ENCODE data around the gene SPECC1. TPM values are rescaled to one million over a fixed set of nuclear protein-coding genes. Genes with fewer than 3 reads are reported as not detected.

Gene SPECC1
- total and polyA plus RNA-seq, 7 donors, result 10.9 to 98.3 (median 43.5) TPM

- DNase-seq, result no peak
- intact Hi-C loops (cut with DNase I), result no loop called here
- no peak overlapping the region for H3K4me3 ChIP-seq
- no peak for TF ChIP-seq EP300 (IDR thresholded peaks at IDR 0.05)
- no peak for TF ChIP-seq POLR2AphosphoS5 (IDR thresholded peaks at IDR 0.05)
- TF ChIP-seq POLR2A (IDR thresholded peaks at IDR 0.05), result no peak
- TF ChIP-seq, protein P1, sequence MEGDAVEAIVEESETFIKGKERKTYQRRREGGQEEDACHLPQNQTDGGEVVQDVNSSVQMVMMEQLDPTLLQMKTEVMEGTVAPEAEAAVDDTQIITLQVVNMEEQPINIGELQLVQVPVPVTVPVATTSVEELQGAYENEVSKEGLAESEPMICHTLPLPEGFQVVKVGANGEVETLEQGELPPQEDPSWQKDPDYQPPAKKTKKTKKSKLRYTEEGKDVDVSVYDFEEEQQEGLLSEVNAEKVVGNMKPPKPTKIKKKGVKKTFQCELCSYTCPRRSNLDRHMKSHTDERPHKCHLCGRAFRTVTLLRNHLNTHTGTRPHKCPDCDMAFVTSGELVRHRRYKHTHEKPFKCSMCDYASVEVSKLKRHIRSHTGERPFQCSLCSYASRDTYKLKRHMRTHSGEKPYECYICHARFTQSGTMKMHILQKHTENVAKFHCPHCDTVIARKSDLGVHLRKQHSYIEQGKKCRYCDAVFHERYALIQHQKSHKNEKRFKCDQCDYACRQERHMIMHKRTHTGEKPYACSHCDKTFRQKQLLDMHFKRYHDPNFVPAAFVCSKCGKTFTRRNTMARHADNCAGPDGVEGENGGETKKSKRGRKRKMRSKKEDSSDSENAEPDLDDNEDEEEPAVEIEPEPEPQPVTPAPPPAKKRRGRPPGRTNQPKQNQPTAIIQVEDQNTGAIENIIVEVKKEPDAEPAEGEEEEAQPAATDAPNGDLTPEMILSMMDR (IDR thresholded peaks at IDR 0.05), result no peak
- H3K9me3 ChIP-seq, result no peaks in the 10 kb centered on the region
- no peaks in the 10 kb centered on the region for H3K36me3 ChIP-seq
- no peaks in the 10 kb centered on the region for H3K27me3 ChIP-seq
- H3K27ac ChIP-seq, result no peak overlapping the region
- H3K4me1 ChIP-seq, result peaks cover 0 to 7% (median 0%) of the 10 kb centered on the region in 4 donors
- WGBS, 2 donors, result 69 to 81% methylated on average over 2 of the region's 2 CpGs
Observed at GRCh38 chr17:20184181-20184580, 175.0 kb downstream of the SPECC1 start.

DNA sequence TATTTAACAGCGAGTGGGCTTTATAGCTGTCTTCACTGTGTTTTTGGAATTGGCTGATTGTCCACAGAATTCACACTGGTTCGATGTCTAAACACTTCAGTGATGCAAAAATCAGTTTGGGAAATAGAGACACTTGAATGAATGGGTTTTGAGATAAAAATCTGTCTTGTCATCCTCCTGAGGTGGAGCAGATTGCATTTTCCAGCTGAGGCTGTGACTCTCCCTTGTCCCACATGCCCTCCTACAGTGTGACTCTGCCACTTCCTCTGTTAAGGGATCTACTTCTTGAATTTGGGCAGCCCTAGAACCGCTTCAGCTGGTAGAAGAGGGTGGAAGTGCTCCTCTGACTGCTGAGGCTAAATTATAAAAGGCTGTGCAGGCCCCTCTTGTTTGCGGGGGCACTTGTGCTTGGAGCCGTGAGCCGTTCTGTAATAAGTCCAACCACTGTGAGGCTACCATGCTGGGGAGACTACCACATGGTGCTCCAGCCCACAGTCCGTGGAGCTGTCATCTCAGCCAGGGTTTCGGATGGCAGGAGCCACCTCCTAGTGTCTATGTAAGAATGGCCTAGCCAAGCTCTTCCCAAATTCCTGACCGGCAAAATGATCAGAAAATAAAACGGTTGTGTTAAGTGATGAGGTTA, 175.9 kb downstream of the SPECC1 start:
- H3K27me3 ChIP-seq, result no peaks in the 10 kb centered on the region
- H3K27ac ChIP-seq, result no peak overlapping the region
- intact Hi-C loops (cut with DNase I), result no loop called here
- H3K36me3 ChIP-seq, result no peaks in the 10 kb centered on the region
- TF ChIP-seq POLR2AphosphoS5 (IDR thresholded peaks at IDR 0.05) (no peak), EP300 (IDR thresholded peaks at IDR 0.05) (no peak), POLR2A (IDR thresholded peaks at IDR 0.05) (no peak)
- TF ChIP-seq, protein P1 (IDR thresholded peaks at IDR 0.05), result no peak
- no peak overlapping the region for H3K4me3 ChIP-seq
- no peak for DNase-seq
- H3K9me3 ChIP-seq, result no peaks in the 10 kb centered on the region
- 87 to 96% methylated on average over 10 of the region's 10 CpGs for WGBS, 2 donors
- peaks cover 0 to 7% (median 0%) of the 10 kb centered on the region in 4 donors for H3K4me1 ChIP-seq

DNA sequence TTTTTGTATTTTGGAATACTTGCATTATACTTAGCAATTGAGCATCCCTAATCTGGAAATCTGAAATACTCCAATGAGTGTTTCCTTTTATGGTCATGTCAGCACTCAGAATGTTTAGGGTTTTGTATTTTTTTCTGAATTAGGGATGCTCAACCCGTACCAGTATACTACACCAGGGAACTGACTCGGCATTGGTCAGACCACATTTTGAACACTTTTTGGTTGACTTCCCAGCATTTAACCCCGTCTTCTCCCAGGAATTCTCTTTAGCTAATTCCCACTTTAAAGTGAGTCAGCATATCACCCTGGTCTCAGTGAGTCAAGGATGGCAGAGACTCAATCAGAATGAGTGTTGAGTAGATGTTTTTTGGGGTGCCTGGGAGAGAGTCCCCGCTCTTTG, 177.9 kb downstream of the SPECC1 start:
- H3K27ac ChIP-seq, result no peak overlapping the region

GRCh38 chr17:20189302-20189701, 180.1 kb downstream of the SPECC1 start:
- intact Hi-C loops (cut with DNase I), result no loop called here
- no peak for DNase-seq

More for the DNA sequence above, 177.9 kb downstream of the SPECC1 start:
- Histone ChIP-seq H3K4me1 (peaks cover 0 to 7% (median 0%) of the 10 kb centered on the region in 4 donors), H3K27me3 (no peaks in the 10 kb centered on the region), H3K4me3 (no peak overlapping the region), H3K9me3 (no peaks in the 10 kb centered on the region), H3K36me3 (no peaks in the 10 kb centered on the region)
- DNase-seq, result no peak
- TF ChIP-seq POLR2A (IDR thresholded peaks at IDR 0.05) (no peak), EP300 (IDR thresholded peaks at IDR 0.05) (no peak), POLR2AphosphoS5 (IDR thresholded peaks at IDR 0.05) (no peak)
- TF ChIP-seq, protein P1 (IDR thresholded peaks at IDR 0.05), result no peak
- 85 to 91% methylated on average over 4 of the region's 4 CpGs for WGBS, 2 donors
- intact Hi-C loops (cut with DNase I), result no loop called here

More at GRCh38 chr17:20189302-20189701, 180.1 kb downstream of the SPECC1 start:
- H3K27me3 ChIP-seq, result no peaks in the 10 kb centered on the region
- H3K27ac ChIP-seq, result peak overlapping the region in 2 of 4 donors; percentile 15 to 26
- TF ChIP-seq EP300 (IDR thresholded peaks at IDR 0.05) (no peak), POLR2A (IDR thresholded peaks at IDR 0.05) (no peak), POLR2AphosphoS5 (IDR thresholded peaks at IDR 0.05) (no peak)
- TF ChIP-seq, protein P1 (IDR thresholded peaks at IDR 0.05), result no peak
- peaks cover 0 to 13% (median 1%) of the 10 kb centered on the region in 4 donors for H3K4me1 ChIP-seq
- no peak overlapping the region for H3K4me3 ChIP-seq
- WGBS, 2 donors, result 83 to 92% methylated on average over 5 of the region's 5 CpGs
- no peaks in the 10 kb centered on the region for H3K9me3 ChIP-seq
- H3K36me3 ChIP-seq, result no peaks in the 10 kb centered on the region

All from sigmoid colon (tissue), 7 donors.